CD4-positive, alpha-beta memory T cell (primary cell): Measurements from ENCODE around the gene DGKD. TPM values are rescaled to one million over a fixed set of nuclear protein-coding genes. Genes with fewer than 3 reads are reported as not detected.

ENCODE experiments used
- CTCF ChIA-PET: fragments of 350-600 bp; sonication (Branson Sonifier 250); formaldehyde crosslinking; loops from one replicate; lab custom pipeline; 2021; ENCODE audit warnings: inconsistent platforms; ENCODE audit not compliant: partially characterized antibody; lab: Charles Lee
- POLR2A ChIA-PET: fragments of 350-600 bp; sonication (Branson Sonifier 250); formaldehyde crosslinking; loops from one replicate; lab custom pipeline; 2021; ENCODE audit not compliant: partially characterized antibody; lab: Charles Lee
- DNase-seq, 5 donors: peaks; one replicate each; pipeline versions ENCODE4 v3.0.0 to v3.0.0-alpha.2; 2020 to 2022; ENCODE audit warnings: mixed read lengths in 1 of 5
- H3K27ac ChIP-seq: one replicate; pipeline ENCODE4 v1.7.0; 2013; ENCODE audit warnings: low read depth, low read length
- H3K27me3 ChIP-seq: 2 replicates; pipeline ENCODE4 v1.7.0; 2013; ENCODE audit warnings: mild to moderate bottlenecking, low read length, moderate library complexity; ENCODE audit not compliant: insufficient read depth
- H3K36me3 ChIP-seq: 2 replicates; pipeline ENCODE4 v1.7.0; 2013; ENCODE audit warnings: mild to moderate bottlenecking, low read length, moderate library complexity; ENCODE audit not compliant: insufficient read depth
- H3K4me1 ChIP-seq: 2 replicates; pipeline ENCODE4 v1.7.0; 2013; ENCODE audit warnings: mild to moderate bottlenecking, low read length, moderate library complexity; ENCODE audit not compliant: insufficient read depth
- H3K4me3 ChIP-seq, 2 donors: one replicate each; pipeline ENCODE4 v1.7.0; 2013; ENCODE audit warnings: low read length in 2 of 2, mild to moderate bottlenecking in 1 of 2
- H3K9me3 ChIP-seq, 2 donors: one replicate each; pipeline ENCODE4 v1.7.0; 2013; ENCODE audit warnings: low read length in 2 of 2, control low read depth in 1 of 2; ENCODE audit not compliant: control insufficient read depth in 1 of 2
- H3K27ac Mint-ChIP-seq, 7 donors: one replicate each; pipeline ENCODE4 v1.8.0; 2020 to 2021; ENCODE audit warnings: mixed read lengths in 7 of 7, mild to moderate bottlenecking in 6 of 7, inconsistent platforms in 3 of 7, moderate library complexity in 3 of 7
- H3K27me3 Mint-ChIP-seq, 2 donors: one replicate each; pipeline ENCODE4 v1.8.0; 2020 to 2021; ENCODE audit warnings: mixed read lengths in 2 of 2
- H3K36me3 Mint-ChIP-seq, 2 donors: one replicate each; pipeline ENCODE4 v1.8.0; 2020 to 2021; ENCODE audit warnings: mixed read lengths in 2 of 2, inconsistent platforms in 1 of 2, mild to moderate bottlenecking in 1 of 2
- H3K4me1 Mint-ChIP-seq, 4 donors: one replicate each; pipeline ENCODE4 v1.8.0; 2020 to 2021; ENCODE audit warnings: mixed read lengths in 4 of 4, mild to moderate bottlenecking in 1 of 4
- H3K4me3 Mint-ChIP-seq, 8 donors: one replicate each; pipeline ENCODE4 v1.8.0; 2020 to 2021; ENCODE audit warnings: mixed read lengths in 8 of 8, mild to moderate bottlenecking in 7 of 8, moderate library complexity in 6 of 8, inconsistent platforms in 3 of 8
- H3K9me3 Mint-ChIP-seq, 8 donors: one replicate each; pipeline ENCODE4 v1.8.0; 2020 to 2021; ENCODE audit warnings: mixed read lengths in 8 of 8, mild to moderate bottlenecking in 5 of 8, inconsistent platforms in 3 of 8, moderate library complexity in 1 of 8
- intact Hi-C: fragments of 100-400 bp; cut with micrococcal nuclease; formaldehyde crosslinking; loops from one replicate; pipeline ENCODE4 v1.15.1; 2023
- polyA plus RNA-seq, 2 donors: library from polyadenylated mRNA; unstranded; fragments of 300-500 nt; fragmentation: Illumina TruSeq; gene quantifications; one replicate each; pipeline ENCODE4 v1.2.3, GENCODE V29; 2021
- total RNA-seq, 2 experiments: library from RNA; stranded (reverse); gene quantifications; one replicate each; pipeline ENCODE4 v1.2.3, GENCODE V29; 2021

DGKD gene
- total and polyA plus RNA-seq, 4 experiments from 2014 or later: 8.9 to 136 (median 78.8) TPM

DNA sequence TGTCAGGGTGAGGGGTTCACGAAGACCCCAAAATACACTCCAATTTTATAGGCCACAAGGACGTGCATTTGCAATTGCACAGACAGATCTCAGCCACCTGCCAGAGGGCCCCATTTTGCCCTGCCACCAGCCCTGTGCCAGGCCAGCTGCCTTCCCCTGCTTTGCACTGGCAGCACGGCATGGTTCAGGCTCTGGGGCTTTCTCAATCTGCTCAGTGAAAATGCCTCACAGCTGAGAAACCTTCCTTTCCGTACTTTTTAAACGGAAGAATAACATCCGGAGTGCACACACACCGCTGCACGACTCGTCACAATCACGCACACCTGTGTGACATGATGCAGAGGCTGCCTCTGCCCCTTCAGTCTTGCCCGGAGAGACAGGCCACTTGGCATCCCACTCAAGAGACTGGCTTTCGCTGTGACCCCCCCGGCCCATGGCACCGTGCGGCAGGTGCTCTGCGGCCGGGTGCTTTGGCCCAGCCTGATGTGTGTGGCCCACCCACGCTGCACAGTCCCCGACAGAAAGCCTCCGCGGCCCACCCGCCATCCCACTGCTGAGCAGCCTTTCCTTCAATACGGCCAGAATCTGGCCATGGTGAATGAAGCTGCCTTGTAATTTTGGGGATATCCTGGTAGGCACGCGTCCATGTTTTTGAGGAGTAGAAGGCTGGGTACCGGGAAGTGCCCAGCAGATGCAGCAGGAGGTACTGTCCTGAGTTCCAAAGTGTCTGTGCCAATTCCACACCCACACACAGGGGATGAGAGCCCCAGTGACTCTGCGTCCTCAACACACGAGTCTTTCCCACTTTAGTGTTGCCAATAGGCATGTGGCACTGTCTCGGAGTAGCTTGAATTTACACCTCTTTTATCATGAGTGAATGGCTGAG lies 123.5 kb downstream of the DGKD start:
- intact Hi-C loops: no loop called here
- Histone ChIP-seq H3K27ac (no peak overlapping the region), H3K4me1 (no peaks in the 10 kb centered on the region), H3K27me3 (no peaks in the 10 kb centered on the region), H3K4me3 (no peak overlapping the region), H3K9me3 (no peaks in the 10 kb centered on the region), H3K36me3 (no peaks in the 10 kb centered on the region)
- CTCF ChIA-PET: no interaction called here
- Mint-ChIP-seq H3K27me3 (no peaks in the 10 kb centered on the region), H3K36me3 (peaks cover 5 to 29% of the 10 kb centered on the region in 2 donors), H3K4me3 (peak overlapping the region in 1 of 8 donors; percentile 11), H3K27ac (peak overlapping the region in 1 of 7 donors; percentile 41), H3K9me3 (no peaks in the 10 kb centered on the region), H3K4me1 (no peaks in the 10 kb centered on the region)
- POLR2A ChIA-PET: no interaction called here
- DNase-seq: no peak

DNA sequence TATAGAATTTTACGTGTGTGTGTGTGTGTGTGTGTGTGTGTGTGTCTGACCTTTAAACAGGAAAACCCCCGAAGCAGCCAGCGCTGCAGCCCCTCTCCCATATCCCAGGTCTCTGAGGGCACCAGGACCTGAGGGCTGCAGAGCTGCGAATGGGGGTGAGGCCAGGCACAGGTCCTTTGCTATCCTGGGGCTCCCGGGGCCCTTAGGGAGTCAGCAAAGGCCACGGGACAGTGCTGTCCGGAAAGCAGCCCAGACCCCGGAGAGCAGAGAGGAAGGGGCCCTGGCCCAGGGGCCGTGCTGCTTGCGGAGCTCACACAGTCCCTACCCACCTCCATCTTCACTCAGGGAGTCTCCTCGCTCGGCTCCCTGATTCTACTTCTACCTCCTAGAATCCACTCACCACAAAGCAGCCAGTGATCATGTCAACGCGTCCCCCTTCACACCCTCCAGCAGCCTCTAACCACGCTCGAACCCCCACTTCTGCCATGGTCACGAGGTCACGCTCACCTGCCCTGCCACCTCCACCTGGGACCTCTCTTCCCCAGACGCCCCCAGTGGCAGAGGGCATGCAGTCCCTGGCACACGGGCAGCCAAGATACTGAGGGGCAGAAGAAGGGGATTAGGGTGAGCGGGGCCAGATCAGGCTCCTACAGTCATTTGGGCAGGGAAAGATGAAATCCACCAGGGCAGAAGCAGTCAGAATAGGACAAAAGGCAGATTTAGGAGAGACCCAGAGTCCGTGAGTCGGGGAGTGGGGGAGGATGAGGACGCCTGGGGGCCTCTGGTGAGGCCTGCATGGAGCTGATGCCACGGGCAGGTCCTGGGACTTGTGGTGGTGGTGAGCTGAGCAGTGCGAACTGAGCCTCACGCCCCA lies 125.6 kb downstream of the DGKD start:
- no peak overlapping the region for H3K4me3 ChIP-seq
- H3K9me3 Mint-ChIP-seq: no peaks in the 10 kb centered on the region
- peak overlapping the region in 1 of 7 donors; percentile 57 for H3K27ac Mint-ChIP-seq
- no peaks in the 10 kb centered on the region for H3K4me1 ChIP-seq
- no peak for DNase-seq
- H3K9me3 ChIP-seq: no peaks in the 10 kb centered on the region
- intact Hi-C loops: no loop called here
- no peak overlapping the region for H3K27ac ChIP-seq
- H3K4me1 Mint-ChIP-seq: no peaks in the 10 kb centered on the region
- H3K27me3 ChIP-seq: no peaks in the 10 kb centered on the region
- H3K36me3 ChIP-seq: no peaks in the 10 kb centered on the region
- ChIA-PET CTCF (no interaction called here), POLR2A (no interaction called here)
- peaks cover 0 to 31% of the 10 kb centered on the region in 2 donors for H3K36me3 Mint-ChIP-seq
- no peak overlapping the region for H3K4me3 Mint-ChIP-seq
- no peaks in the 10 kb centered on the region for H3K27me3 Mint-ChIP-seq

DNA sequence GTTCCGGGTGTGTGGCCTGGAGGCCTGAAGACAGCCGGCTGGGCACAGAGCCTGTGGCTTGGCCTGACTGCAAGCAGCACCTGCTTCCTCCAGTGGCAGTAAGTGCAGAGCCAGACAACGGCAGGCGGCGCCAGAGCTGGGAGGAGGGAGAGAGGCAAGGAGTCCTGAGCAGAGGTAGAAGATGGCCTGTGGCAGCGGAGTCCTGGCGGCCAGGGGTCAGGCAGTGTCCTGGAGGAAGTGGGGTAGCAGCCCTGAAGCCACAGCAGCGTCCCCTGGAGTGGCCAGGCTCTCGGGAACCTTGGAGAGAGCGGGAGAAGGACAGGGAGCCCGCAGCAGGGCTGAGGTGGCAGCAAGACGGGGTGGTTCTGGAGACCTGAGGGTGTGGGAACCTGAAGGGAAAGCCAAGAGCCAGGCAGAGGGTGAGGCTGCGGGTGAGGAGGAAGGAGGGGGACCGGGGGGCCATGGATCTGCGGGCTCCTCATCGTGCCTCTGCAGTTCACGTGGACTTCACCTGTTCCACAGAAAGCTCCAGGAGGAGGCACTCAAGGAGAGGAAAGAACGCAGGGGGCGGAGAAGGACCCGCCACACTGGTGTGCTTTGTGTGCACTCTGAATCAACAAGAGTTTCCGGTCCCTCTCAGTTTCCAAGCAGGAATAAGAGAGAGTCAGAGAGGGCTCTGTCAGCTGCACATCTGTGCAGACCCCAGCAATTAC lies 126.4 kb downstream of the DGKD start:
- H3K9me3 ChIP-seq: no peaks in the 10 kb centered on the region
- H3K4me1 ChIP-seq: no peaks in the 10 kb centered on the region
- H3K36me3 ChIP-seq: no peaks in the 10 kb centered on the region
- Mint-ChIP-seq H3K27me3 (no peaks in the 10 kb centered on the region), H3K4me1 (no peaks in the 10 kb centered on the region), H3K4me3 (no peak overlapping the region), H3K27ac (peak overlapping the region in 1 of 7 donors; percentile 41), H3K36me3 (peaks cover 6 to 38% of the 10 kb centered on the region in 2 donors), H3K9me3 (no peaks in the 10 kb centered on the region)
- intact Hi-C loops: no loop called here
- ChIA-PET CTCF (no interaction called here), POLR2A (no interaction called here)
- no peak overlapping the region for H3K4me3 ChIP-seq
- no peaks in the 10 kb centered on the region for H3K27me3 ChIP-seq
- DNase-seq: no peak
- H3K27ac ChIP-seq: no peak overlapping the region

DNA sequence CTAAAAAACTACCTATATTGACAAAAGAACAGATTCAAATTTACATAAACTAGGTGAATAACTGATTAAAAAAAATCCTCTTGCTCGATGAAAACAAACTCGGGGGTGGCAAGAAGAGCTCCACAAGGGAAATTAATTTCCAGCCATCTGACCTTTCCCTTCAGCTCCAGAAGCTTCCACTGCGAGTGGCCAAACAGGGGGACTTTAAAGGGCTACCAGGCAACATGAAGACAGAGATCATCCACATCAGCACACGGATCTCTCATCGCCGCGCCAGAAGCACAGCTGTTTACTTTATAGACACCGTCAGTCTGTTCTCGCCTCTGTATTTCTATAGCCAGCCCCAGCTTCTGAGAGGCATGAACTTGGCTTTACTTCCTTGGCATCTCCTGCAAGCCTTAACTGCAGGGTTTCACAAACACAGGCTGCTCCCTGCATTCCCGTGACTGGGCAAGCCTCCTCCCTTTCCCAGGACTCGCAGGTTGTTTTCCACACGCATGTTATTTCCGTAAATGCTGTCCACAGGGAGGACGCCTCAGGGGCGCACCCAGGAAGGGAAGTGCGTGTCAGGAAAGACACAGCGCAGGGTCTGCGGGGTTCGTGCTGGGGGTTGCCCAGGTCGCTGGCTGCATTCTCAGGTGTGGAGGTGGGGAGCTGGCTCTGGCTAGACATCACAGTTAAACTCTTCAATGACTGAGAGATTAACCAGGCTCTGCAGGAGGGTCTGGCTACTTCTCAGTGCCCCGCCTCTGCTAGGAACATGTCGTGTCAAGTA lies 127.3 kb downstream of the DGKD start:
- Histone ChIP-seq H3K4me3 (no peak overlapping the region), H3K27ac (no peak overlapping the region), H3K36me3 (no peaks in the 10 kb centered on the region), H3K4me1 (no peaks in the 10 kb centered on the region), H3K9me3 (no peaks in the 10 kb centered on the region), H3K27me3 (no peaks in the 10 kb centered on the region)
- H3K4me1 Mint-ChIP-seq: no peaks in the 10 kb centered on the region
- ChIA-PET POLR2A (no interaction called here), CTCF (no interaction called here)
- H3K4me3 Mint-ChIP-seq: no peak overlapping the region
- H3K9me3 Mint-ChIP-seq: no peaks in the 10 kb centered on the region
- no peaks in the 10 kb centered on the region for H3K27me3 Mint-ChIP-seq
- DNase-seq: no peak
- intact Hi-C loops: no loop called here
- H3K36me3 Mint-ChIP-seq: peaks cover 6 to 41% of the 10 kb centered on the region in 2 donors
- peak overlapping the region in 3 of 7 donors; percentile 41 to 61 (median 45) for H3K27ac Mint-ChIP-seq

DNA sequence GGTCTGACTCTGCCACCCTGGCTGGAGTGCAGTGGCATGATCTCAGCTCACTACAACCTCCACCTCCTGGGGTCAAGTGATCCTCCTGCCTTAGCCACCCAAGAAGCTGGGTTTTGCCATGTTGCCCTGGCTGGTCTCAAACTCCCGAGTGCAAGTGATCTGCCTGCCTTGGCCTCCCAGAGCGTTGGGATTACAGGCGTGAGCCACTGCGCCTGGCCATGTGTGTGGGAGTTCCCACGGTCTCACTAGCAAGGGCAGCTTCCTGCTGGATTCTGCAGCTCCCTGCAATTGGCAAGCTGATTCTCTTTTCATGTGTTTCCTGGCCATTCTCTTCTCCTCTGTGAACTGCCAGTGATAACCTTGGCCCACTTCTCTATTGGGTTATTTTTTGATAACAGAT lies 128.3 kb downstream of the DGKD start:
- no peaks in the 10 kb centered on the region for H3K36me3 ChIP-seq
- Mint-ChIP-seq H3K9me3 (no peaks in the 10 kb centered on the region), H3K4me1 (no peaks in the 10 kb centered on the region), H3K27ac (peak overlapping the region in 1 of 7 donors; percentile 57), H3K27me3 (no peaks in the 10 kb centered on the region), H3K4me3 (no peak overlapping the region), H3K36me3 (peaks cover 6 to 43% of the 10 kb centered on the region in 2 donors)
- H3K27me3 ChIP-seq: no peaks in the 10 kb centered on the region
- no peak overlapping the region for H3K4me3 ChIP-seq
- no peaks in the 10 kb centered on the region for H3K4me1 ChIP-seq
- no peaks in the 10 kb centered on the region for H3K9me3 ChIP-seq
- CTCF ChIA-PET: no interaction called here
- no peak for DNase-seq
- H3K27ac ChIP-seq: no peak overlapping the region
- POLR2A ChIA-PET: interaction anchor here (0.7 kb wide), 1 partner anchor 1054 kb away, joined by 3 read pairs; no protein-coding TSS in a partner anchor
- intact Hi-C loops: no loop called here

DNA sequence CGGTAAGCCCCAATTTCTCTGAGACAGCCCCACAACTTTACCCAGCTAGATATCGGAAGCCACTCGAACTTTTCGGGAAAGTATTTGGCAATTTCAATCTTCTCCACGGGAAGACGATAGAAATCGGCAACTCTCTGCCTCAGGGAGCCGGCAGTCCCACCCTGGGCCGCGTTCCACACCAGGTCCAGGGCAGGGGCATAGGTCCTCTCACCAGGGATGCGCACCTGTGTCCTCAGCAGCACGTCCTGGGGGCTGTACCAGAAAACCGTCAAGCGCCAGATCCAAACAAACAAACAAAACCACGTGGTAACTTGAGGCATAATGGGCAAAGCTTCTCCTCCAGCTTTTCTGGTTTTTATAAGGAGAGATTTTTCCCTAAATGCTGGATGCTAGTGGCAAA lies 131.4 kb downstream of the DGKD start:
- Mint-ChIP-seq H3K36me3 (peaks cover 14 to 64% of the 10 kb centered on the region in 2 donors), H3K4me3 (no peak overlapping the region), H3K27ac (peak overlapping the region in 1 of 7 donors; percentile 43), H3K4me1 (no peaks in the 10 kb centered on the region), H3K27me3 (no peaks in the 10 kb centered on the region), H3K9me3 (no peaks in the 10 kb centered on the region)
- POLR2A ChIA-PET: no interaction called here
- Histone ChIP-seq H3K36me3 (no peaks in the 10 kb centered on the region), H3K4me1 (no peaks in the 10 kb centered on the region), H3K27ac (no peak overlapping the region), H3K9me3 (no peaks in the 10 kb centered on the region), H3K4me3 (no peak overlapping the region), H3K27me3 (no peaks in the 10 kb centered on the region)
- intact Hi-C loops: no loop called here
- DNase-seq: no peak
- CTCF ChIA-PET: no interaction called here
